Measurements from ENCODE around the gene D2HGDH.

The D2HGDH gene

GRCh38 chr2:241810307-241811200 lies 76.1 kb downstream of the D2HGDH start:
- no peak overlapping the region for H3K4me3 ChIP-seq (ENCODE audit: low read length)
- no peak for TF ChIP-seq CTCF (IDR thresholded peaks at IDR 0.05; ENCODE audit: insufficient read depth, low read depth, low read length, missing control alignments)

GRCh38 chr2:241811201-241811951 lies 76.9 kb downstream of the D2HGDH start:
- DNase-seq (ENCODE audit: low read depth) = no peak
- TF ChIP-seq CTCF (IDR thresholded peaks at IDR 0.05; ENCODE audit: insufficient read depth, low read depth, low read length, missing control alignments) = no peak
- H3K4me3 ChIP-seq (ENCODE audit: low read length) = no peak overlapping the region

More at GRCh38 chr2:241810307-241811200, 76.1 kb downstream of the D2HGDH start:
- no peak for DNase-seq (ENCODE audit: low read depth)

DNA sequence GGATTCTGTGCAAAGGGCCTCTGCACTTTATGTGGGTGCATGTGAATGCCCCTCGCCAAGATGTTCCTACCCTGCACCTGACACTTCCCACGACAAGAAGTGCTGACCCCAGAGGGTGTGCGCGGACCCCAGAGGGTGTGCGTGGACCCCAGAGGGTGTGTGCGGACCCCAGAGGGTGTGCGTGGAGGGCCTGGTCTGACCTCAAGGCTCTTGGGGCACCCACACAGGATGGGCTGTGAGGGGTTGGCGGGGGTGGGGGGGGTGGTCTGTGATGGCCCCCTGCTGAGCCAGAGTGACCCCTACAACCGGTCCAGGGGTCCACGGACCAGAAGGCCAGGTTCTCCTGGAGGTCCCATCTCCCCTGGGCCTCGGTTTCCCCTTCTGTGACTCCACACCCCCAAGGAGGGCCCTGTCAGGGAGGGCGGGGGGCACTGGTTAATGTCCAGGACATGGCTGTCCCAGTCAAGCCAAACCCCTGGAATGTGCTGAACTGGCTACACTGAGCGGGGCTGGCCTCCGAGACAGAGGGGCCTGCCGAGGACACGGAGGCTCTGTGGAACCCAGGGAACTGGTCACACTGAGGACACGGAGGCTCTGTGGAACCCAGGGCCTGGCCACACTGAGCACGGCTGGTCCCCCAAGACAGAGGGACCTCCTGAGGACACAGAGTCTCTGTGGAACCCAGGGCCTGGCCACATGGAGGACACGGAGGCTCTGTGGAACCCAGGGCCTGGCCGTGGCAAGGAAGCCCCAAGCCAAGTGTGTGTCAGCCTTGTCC lies 77.7 kb downstream of the D2HGDH start:
- TF ChIP-seq CTCF (IDR thresholded peaks at IDR 0.05; ENCODE audit: insufficient read depth, low read depth, low read length, missing control alignments) = no peak
- H3K4me3 ChIP-seq (ENCODE audit: low read length) = no peak overlapping the region
- DNase-seq (ENCODE audit: low read depth) = no peak

DNA sequence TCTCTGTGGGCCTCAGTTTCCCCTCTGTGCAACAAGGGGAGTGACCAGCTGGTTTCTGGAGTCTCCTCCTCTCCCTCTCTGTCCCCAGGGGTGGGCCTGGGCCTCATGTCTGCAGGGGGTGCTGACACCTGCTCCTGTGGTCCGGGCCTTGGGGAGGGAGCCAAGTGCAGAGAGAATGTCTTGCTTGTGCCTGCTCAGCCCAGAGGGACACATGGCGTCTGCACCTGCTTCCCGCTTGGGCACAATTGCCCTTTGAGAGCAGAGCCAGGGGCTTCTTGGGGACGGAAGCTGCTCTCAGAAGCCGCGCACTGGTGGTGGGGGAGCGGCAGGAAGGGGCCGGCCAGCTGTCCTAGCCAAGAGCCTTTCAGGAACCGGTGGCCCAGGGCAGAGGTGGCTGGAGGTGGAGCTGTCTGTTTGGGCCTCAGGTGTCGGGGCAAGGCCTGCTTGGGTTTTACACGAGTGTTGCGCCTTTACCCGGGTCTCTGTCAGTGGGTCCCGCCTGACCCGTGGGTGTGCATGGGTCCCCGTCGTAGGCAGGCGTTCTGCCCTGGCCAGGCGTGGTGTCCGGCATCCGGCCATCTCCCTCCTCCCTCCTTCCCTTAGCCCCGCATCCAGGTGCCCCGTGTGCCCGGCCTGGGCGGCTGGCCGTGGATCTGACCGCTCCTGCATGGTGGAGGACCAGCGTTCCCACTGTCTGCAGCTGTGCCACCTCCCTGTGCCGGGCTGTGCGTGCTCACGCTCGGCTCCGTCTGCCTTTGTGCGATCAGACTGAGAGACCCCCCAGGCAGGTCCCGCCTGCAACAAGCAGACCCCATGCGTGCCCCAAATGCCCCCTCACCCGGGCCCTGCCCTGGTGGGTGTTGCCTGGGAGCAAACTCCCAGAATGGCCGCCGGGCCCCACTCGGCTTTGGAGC lies 78.6 kb downstream of the D2HGDH start:
- DNase-seq (ENCODE audit: low read depth) = no peak
- TF ChIP-seq CTCF (IDR thresholded peaks at IDR 0.05; ENCODE audit: insufficient read depth, low read depth, low read length, missing control alignments) = no peak
- no peak overlapping the region for H3K4me3 ChIP-seq (ENCODE audit: low read length)

- TF ChIP-seq CTCF (IDR thresholded peaks at IDR 0.05; ENCODE audit: insufficient read depth, low read depth, low read length, missing control alignments) = no peak
- no peak for DNase-seq (ENCODE audit: low read depth)
- no peak overlapping the region for H3K4me3 ChIP-seq (ENCODE audit: low read length)
Observed at GRCh38 chr2:241813644-241814392, 79.4 kb downstream of the D2HGDH start.

All from epithelial cell of esophagus (primary cell).